ENCODE data around the gene NTN4.
"Not testable (repeated sequence)": the region's sequence is repeated elsewhere in the genome, so short reads cannot be mapped to it uniquely, and the experiment has no call there.

Gene NTN4

GRCh38 chr12:95616470-95616869, 174.1 kb downstream of the NTN4 start:
- not testable (repeated sequence) for DNase-seq

- no peak for DNase-seq
Measured at GRCh38 chr12:95615749-95616148, 174.8 kb downstream of the NTN4 start.

GRCh38 chr12:95614390-95614982, 176.1 kb downstream of the NTN4 start:
- DNase-seq = no peak

- DNase-seq = no peak
Measured at GRCh38 chr12:95613021-95613420, 177.5 kb downstream of the NTN4 start.

GRCh38 chr12:95611676-95612309, 178.8 kb downstream of the NTN4 start:
- DNase-seq = no peak

GRCh38 chr12:95608252-95609033, 182.1 kb downstream of the NTN4 start:
- no peak for DNase-seq

Data from GF-D8 (cell line).